SU-DHL-6 (cell line): ENCODE measurements around the gene EMID1.

ENCODE experiments used
- H2AFZ ChIP-seq: fragments of 200-600 bp; sonication (generic); 2 replicates; pipeline ENCODE4 v1.6.1; 2014; ENCODE audit warnings: low read depth, mild to moderate bottlenecking, moderate library complexity, mixed read lengths, antibody characterized with exemption, low read length; ENCODE audit not compliant: severe bottlenecking
- H3F3A ChIP-seq: fragments of 200-600 bp; shearing (Covaris generic); 2 replicates; pipeline ENCODE4 v1.6.0; 2016; ENCODE audit warnings: antibody characterized with exemption, mild to moderate bottlenecking; ENCODE audit not compliant: insufficient read depth
- H3K27ac ChIP-seq: fragments of 200-600 bp; sonication (generic); 2 replicates; pipeline ENCODE4 v1.5.1; 2016; ENCODE audit warnings: low read depth, mild to moderate bottlenecking, low read length, moderate library complexity, mixed read lengths
- H3K27me3 ChIP-seq: fragments of 200-600 bp; sonication (generic), shearing (Covaris generic); 2 replicates; pipeline ENCODE4 v1.6.0; 2014; ENCODE audit warnings: mild to moderate bottlenecking, low read length
- H3K36me3 ChIP-seq: fragments of 200-600 bp; sonication (generic); 2 replicates; pipeline ENCODE4 v1.6.1; 2014; ENCODE audit warnings: mild to moderate bottlenecking, low read length, mixed read lengths
- H3K4me2 ChIP-seq: fragments of 300-600, 200-600 bp; shearing (Covaris generic), sonication (generic); 2 replicates; pipeline ENCODE4 v1.6.0; 2014; ENCODE audit warnings: low read length, low read depth, mild to moderate bottlenecking; ENCODE audit not compliant: poor library complexity, severe bottlenecking
- H3K4me3 ChIP-seq: fragments of 200-600 bp; sonication (generic); 2 replicates; pipeline ENCODE4 v1.5.1; 2014; ENCODE audit warnings: antibody characterized with exemption, low read length, mild to moderate bottlenecking, mixed read lengths; ENCODE audit not compliant: insufficient read depth, poor library complexity, severe bottlenecking
- H3K79me2 ChIP-seq: fragments of 200-600 bp; sonication (generic); 2 replicates; pipeline ENCODE4 v1.6.1; 2014; ENCODE audit warnings: mild to moderate bottlenecking, low read length, moderate library complexity; ENCODE audit not compliant: insufficient read depth
- H3K9ac ChIP-seq: fragments of 200-600 bp; sonication (generic); 2 replicates; pipeline ENCODE4 v1.7.0; 2014; ENCODE audit warnings: mild to moderate bottlenecking, low read length
- H3K9me2 ChIP-seq: fragments of 200-600 bp; sonication (generic); replicated peaks from 2 replicates; pipeline ENCODE4 v1.6.1; 2014; ENCODE audit warnings: low read length; ENCODE audit not compliant: insufficient read depth
- H3K9me3 ChIP-seq: fragments of 200-600 bp; sonication (generic); 2 replicates; pipeline ENCODE4 v1.6.1; 2014; ENCODE audit warnings: low read length, mixed read lengths; ENCODE audit not compliant: insufficient read depth
- H4K20me1 ChIP-seq: fragments of 200-600 bp; sonication (generic); 2 replicates; pipeline ENCODE4 v1.6.1; 2014; ENCODE audit warnings: low read depth, mild to moderate bottlenecking, antibody characterized with exemption, low read length, moderate library complexity, mixed read lengths
- CTCF ChIP-seq: fragments of 200-600 bp; sonication (generic); IDR thresholded peaks from one replicate; pipeline ENCODE4 v1.5.1; 2017; ENCODE audit warnings: antibody characterized with exemption, mild to moderate bottlenecking, low read length, moderate library complexity; ENCODE audit not compliant: insufficient read depth, poor library complexity, severe bottlenecking
- EZH2phosphoT487 ChIP-seq: fragments of 200-600 bp; sonication (generic), shearing (Covaris generic); conservative IDR thresholded peaks from 2 replicates; pipeline ENCODE4 v1.6.1; 2018; ENCODE audit warnings: mild to moderate bottlenecking, antibody characterized with exemption, low read length, moderate library complexity, mixed read lengths

EMID1 gene

GRCh38 chr22:29207562-29208501, 2.1 kb downstream of the EMID1 start:
- Histone ChIP-seq H3K27ac (no peak overlapping the region), H3K9ac (no peak overlapping the region), H3F3A (no peaks in the 10 kb centered on the region), H3K9me2 (no peaks in the 10 kb centered on the region), H2AFZ (no peak overlapping the region), H3K36me3 (no peaks in the 10 kb centered on the region), H3K9me3 (no peaks in the 10 kb centered on the region), H3K4me3 (no peak overlapping the region), H3K4me2 (no peak overlapping the region), H3K79me2 (no peaks in the 10 kb centered on the region), H3K27me3 (no peaks in the 10 kb centered on the region), H4K20me1 (no peaks in the 10 kb centered on the region)
- TF ChIP-seq EZH2phosphoT487 (no peak), CTCF (no peak)

GRCh38 chr22:29208502-29208862, 2.8 kb downstream of the EMID1 start:
- Histone ChIP-seq H3K36me3 (no peaks in the 10 kb centered on the region), H3K27ac (no peak overlapping the region), H3F3A (no peaks in the 10 kb centered on the region), H3K79me2 (no peaks in the 10 kb centered on the region), H3K9ac (no peak overlapping the region), H3K4me2 (no peak overlapping the region), H2AFZ (no peak overlapping the region), H3K27me3 (no peaks in the 10 kb centered on the region), H3K9me2 (no peaks in the 10 kb centered on the region), H4K20me1 (no peaks in the 10 kb centered on the region), H3K4me3 (no peak overlapping the region), H3K9me3 (no peaks in the 10 kb centered on the region)
- TF ChIP-seq EZH2phosphoT487 (no peak), CTCF (no peak)

GRCh38 chr22:29208879-29209623, 3.4 kb downstream of the EMID1 start:
- no peaks in the 10 kb centered on the region for H3K9me2 ChIP-seq
- no peaks in the 10 kb centered on the region for H3K79me2 ChIP-seq
- no peak for TF ChIP-seq CTCF
- TF ChIP-seq EZH2phosphoT487 = no peak
- H3K4me2 ChIP-seq = no peak overlapping the region
- H3F3A ChIP-seq = no peaks in the 10 kb centered on the region
- H2AFZ ChIP-seq = no peak overlapping the region
- H3K4me3 ChIP-seq = no peak overlapping the region
- H3K27ac ChIP-seq = no peak overlapping the region
- no peaks in the 10 kb centered on the region for H3K27me3 ChIP-seq
- H4K20me1 ChIP-seq = no peaks in the 10 kb centered on the region
- H3K9ac ChIP-seq = no peak overlapping the region
- no peaks in the 10 kb centered on the region for H3K9me3 ChIP-seq
- no peaks in the 10 kb centered on the region for H3K36me3 ChIP-seq
